Ovary (tissue), 3 donors: ENCODE measurements around the gene ARL5B.

Source experiments
- POLR2A ChIP-seq: fragments of 450-650 bp; IDR thresholded peaks from one replicate; pipeline ENCODE4 v1.6.1; 2017; ENCODE audit warnings: antibody characterized with exemption, mild to moderate bottlenecking, moderate library complexity
- TF ChIP-seq, protein P1 (sequence below), 3 donors: fragments of 450-650 bp in 2 of 3; fragments of 200-600 bp in 1 of 3; IDR thresholded peaks; one replicate each; pipeline versions ENCODE4 v1.5.1 to v1.8.0; 2016 to 2022; ENCODE audit warnings: antibody characterized with exemption in 3 of 3, mild to moderate bottlenecking in 1 of 3
- donor health status: DM: no; HTN: no; CAD: no.

DNA sequence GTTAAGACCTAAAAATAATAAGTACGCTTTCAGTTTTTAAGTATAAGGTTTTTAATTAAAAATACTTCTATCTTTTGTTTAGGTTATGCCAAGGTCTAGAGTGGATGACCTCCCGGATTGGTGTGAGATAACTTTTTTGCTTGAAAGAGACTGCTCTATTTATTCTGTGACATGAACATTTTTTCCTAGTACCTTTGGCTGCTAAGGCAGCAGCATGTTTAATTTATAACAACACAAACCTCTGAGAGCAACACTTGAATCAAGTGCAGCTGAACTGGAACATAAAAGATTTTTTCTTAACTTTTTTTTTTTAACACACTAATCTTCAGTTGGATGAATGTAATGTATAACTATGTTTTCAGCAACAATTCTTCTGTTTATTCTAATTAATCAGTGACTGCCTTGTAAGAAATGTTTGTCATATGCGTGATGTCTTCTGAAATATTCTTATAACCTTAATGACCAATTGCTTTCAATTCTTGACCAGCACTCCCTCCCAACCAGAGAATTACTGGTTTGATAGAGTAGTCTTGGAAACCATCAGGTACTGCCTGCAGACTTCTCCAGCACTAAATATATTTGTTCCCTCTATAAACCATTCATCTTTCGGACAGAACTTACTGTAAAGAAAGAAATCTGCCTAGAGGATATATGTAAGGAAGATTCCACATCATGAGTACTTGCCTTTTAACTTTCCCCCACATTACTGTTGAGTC, 16.0 kb downstream of the ARL5B start:
- TF ChIP-seq, protein P1, sequence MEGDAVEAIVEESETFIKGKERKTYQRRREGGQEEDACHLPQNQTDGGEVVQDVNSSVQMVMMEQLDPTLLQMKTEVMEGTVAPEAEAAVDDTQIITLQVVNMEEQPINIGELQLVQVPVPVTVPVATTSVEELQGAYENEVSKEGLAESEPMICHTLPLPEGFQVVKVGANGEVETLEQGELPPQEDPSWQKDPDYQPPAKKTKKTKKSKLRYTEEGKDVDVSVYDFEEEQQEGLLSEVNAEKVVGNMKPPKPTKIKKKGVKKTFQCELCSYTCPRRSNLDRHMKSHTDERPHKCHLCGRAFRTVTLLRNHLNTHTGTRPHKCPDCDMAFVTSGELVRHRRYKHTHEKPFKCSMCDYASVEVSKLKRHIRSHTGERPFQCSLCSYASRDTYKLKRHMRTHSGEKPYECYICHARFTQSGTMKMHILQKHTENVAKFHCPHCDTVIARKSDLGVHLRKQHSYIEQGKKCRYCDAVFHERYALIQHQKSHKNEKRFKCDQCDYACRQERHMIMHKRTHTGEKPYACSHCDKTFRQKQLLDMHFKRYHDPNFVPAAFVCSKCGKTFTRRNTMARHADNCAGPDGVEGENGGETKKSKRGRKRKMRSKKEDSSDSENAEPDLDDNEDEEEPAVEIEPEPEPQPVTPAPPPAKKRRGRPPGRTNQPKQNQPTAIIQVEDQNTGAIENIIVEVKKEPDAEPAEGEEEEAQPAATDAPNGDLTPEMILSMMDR (IDR thresholded peaks at IDR 0.05) = no peak
- TF ChIP-seq POLR2A = no peak
